ENCODE results near the gene STK10. TPM values are rescaled to one million over a fixed set of nuclear protein-coding genes. Genes with fewer than 3 reads are reported as not detected.

Gene STK10
- total and polyA plus RNA-seq, 2 donors (not counting 1 experiment from before 2014, with no cell fraction given) = 97.9 to 253 TPM

DNA sequence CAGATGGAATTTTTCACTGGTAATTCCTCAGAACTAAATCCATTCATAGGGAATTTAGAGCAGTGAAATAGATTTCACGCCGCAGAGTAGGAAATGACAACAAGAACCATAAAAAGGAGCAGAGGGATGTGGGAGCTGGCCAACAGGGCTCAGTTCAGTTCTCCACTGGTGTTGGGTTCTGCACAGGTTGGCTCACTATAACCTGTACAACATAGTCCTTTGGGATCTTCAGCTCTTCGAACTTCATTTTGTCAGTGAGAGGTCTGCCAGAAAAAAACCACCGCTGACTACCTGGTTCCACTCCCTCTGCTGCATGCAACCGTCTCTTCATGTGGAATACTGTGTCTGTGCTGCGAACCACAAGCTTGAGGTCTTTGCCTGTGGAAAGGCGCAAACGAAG, 23.7 kb upstream of the STK10 start:
- Mint-ChIP-seq H3K27me3 (no peaks in the 10 kb centered on the region), H3K4me1 (peaks cover 2% of the 10 kb centered on the region), H3K4me3 (no peak overlapping the region), H3K9me3 (ENCODE audit: insufficient read depth) (no peaks in the 10 kb centered on the region), H3K27ac (no peak overlapping the region)
- Histone ChIP-seq H3K27ac (ENCODE audit: low read length in 2 of 2) (no peak overlapping the region), H4K20me1 (ENCODE audit: control insufficient read depth, insufficient read depth, low read length, poor library complexity, severe bottlenecking) (no peaks in the 10 kb centered on the region), H3K9ac (ENCODE audit: low read length) (no peak overlapping the region), H3K4me3 (ENCODE audit: control extremely low read depth in 1 of 5, extremely low read depth in 1 of 5, insufficient read depth in 1 of 5, low read depth in 2 of 5, low read length in 4 of 5) (no peak overlapping the region), H2AFZ (ENCODE audit: insufficient read depth, low read depth, low read length, poor library complexity, severe bottlenecking) (no peak overlapping the region), H3K4me1 (ENCODE audit: control insufficient read depth in 2 of 2, insufficient read depth in 2 of 2, low read length in 2 of 2) (no peaks in the 10 kb centered on the region), H3K27me3 (replicated peaks in 1 of 4; ENCODE audit: control extremely low read depth in 1 of 4, control insufficient read depth in 3 of 4, insufficient read depth in 4 of 4, low read length in 3 of 4) (no peaks in the 10 kb centered on the region), H3K4me2 (replicated peaks; ENCODE audit: low read depth, low read length, poor library complexity, severe bottlenecking) (no peak overlapping the region), H3K36me3 (replicated peaks in 1 of 2; ENCODE audit: control extremely low read depth in 1 of 2, control insufficient read depth in 1 of 2, extremely low read depth in 1 of 2, insufficient read depth in 2 of 2, low read length in 1 of 2) (peaks cover 0 to 14% of the 10 kb centered on the region in 2 experiments), H3K79me2 (ENCODE audit: control insufficient read depth, insufficient read depth, low read length) (no peaks in the 10 kb centered on the region), H3K9me3 (ENCODE audit: control extremely low read depth in 1 of 3, control insufficient read depth in 2 of 3, insufficient read depth in 1 of 3, low read length in 2 of 3) (no peaks in the 10 kb centered on the region)
- 99% methylated on average over 8 of the region's 8 CpGs for WGBS (ENCODE audit: insufficient coverage)
- TF ChIP-seq, protein P1, sequence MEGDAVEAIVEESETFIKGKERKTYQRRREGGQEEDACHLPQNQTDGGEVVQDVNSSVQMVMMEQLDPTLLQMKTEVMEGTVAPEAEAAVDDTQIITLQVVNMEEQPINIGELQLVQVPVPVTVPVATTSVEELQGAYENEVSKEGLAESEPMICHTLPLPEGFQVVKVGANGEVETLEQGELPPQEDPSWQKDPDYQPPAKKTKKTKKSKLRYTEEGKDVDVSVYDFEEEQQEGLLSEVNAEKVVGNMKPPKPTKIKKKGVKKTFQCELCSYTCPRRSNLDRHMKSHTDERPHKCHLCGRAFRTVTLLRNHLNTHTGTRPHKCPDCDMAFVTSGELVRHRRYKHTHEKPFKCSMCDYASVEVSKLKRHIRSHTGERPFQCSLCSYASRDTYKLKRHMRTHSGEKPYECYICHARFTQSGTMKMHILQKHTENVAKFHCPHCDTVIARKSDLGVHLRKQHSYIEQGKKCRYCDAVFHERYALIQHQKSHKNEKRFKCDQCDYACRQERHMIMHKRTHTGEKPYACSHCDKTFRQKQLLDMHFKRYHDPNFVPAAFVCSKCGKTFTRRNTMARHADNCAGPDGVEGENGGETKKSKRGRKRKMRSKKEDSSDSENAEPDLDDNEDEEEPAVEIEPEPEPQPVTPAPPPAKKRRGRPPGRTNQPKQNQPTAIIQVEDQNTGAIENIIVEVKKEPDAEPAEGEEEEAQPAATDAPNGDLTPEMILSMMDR (IDR thresholded peaks at IDR 0.05) = no peak
- no peak for TF ChIP-seq EZH2 (IDR thresholded peaks at IDR 0.05; ENCODE audit: borderline replicate concordance, insufficient read depth, low read depth, low read length, poor library complexity, severe bottlenecking)
- POLR2A ChIA-PET = interaction anchor here (0.5 kb wide), 1 partner anchor 14 kb away, joined by 4 read pairs; no protein-coding TSS in a partner anchor
- ATAC-seq (ENCODE audit: low read depth) (no peak), DNase-seq (no peak)
- intact Hi-C loops (cut with micrococcal nuclease) = no loop called here
- CTCF ChIA-PET = interaction anchor here (0.6 to 0.9 kb wide), 2 partner anchors 300 to 1536 kb away, joined by 3 to 6 read pairs; no protein-coding TSS in a partner anchor

DNA sequence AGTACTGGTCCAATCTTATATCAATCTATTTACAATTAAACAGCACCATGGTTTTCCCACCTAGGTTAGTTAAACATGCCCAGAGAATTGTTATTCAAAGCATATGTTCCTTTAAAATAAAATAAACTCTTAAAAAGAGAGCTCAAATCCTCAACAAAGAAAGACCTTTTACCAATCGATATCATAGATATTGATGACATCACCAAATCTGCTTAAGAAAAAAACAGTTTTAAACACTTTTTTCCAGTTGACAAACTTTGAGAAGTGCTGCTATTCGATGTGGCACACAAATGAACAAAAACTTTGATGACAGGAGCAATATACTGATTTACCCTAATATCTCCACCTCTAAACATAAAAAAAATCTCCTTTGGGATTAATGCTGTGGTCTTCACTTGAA, 21.7 kb upstream of the STK10 start:
- Histone ChIP-seq H3K4me3 (ENCODE audit: control extremely low read depth in 1 of 5, extremely low read depth in 1 of 5, insufficient read depth in 1 of 5, low read depth in 2 of 5, low read length in 4 of 5) (no peak overlapping the region), H3K9ac (ENCODE audit: low read length) (no peak overlapping the region), H3K36me3 (replicated peaks in 1 of 2; ENCODE audit: control extremely low read depth in 1 of 2, control insufficient read depth in 1 of 2, extremely low read depth in 1 of 2, insufficient read depth in 2 of 2, low read length in 1 of 2) (peaks cover 0 to 14% of the 10 kb centered on the region in 2 experiments), H3K27me3 (replicated peaks in 1 of 4; ENCODE audit: control extremely low read depth in 1 of 4, control insufficient read depth in 3 of 4, insufficient read depth in 4 of 4, low read length in 3 of 4) (no peaks in the 10 kb centered on the region), H3K9me3 (ENCODE audit: control extremely low read depth in 1 of 3, control insufficient read depth in 2 of 3, insufficient read depth in 1 of 3, low read length in 2 of 3) (no peaks in the 10 kb centered on the region), H4K20me1 (ENCODE audit: control insufficient read depth, insufficient read depth, low read length, poor library complexity, severe bottlenecking) (no peaks in the 10 kb centered on the region), H3K79me2 (ENCODE audit: control insufficient read depth, insufficient read depth, low read length) (no peaks in the 10 kb centered on the region), H2AFZ (ENCODE audit: insufficient read depth, low read depth, low read length, poor library complexity, severe bottlenecking) (no peak overlapping the region), H3K27ac (ENCODE audit: low read length in 2 of 2) (no peak overlapping the region), H3K4me2 (replicated peaks; ENCODE audit: low read depth, low read length, poor library complexity, severe bottlenecking) (no peak overlapping the region), H3K4me1 (ENCODE audit: control insufficient read depth in 2 of 2, insufficient read depth in 2 of 2, low read length in 2 of 2) (no peaks in the 10 kb centered on the region)
- WGBS (ENCODE audit: insufficient coverage) = no CpG with 5 or more reads among the region's 2 CpGs
- H3K27ac Mint-ChIP-seq = no peak overlapping the region
- H3K4me3 Mint-ChIP-seq = no peak overlapping the region
- H3K4me1 Mint-ChIP-seq = peaks cover 2% of the 10 kb centered on the region
- H3K27me3 Mint-ChIP-seq = no peaks in the 10 kb centered on the region
- ATAC-seq (ENCODE audit: low read depth) = no peak
- intact Hi-C loops (cut with micrococcal nuclease) = no loop called here
- no peaks in the 10 kb centered on the region for H3K9me3 Mint-ChIP-seq (ENCODE audit: insufficient read depth)
- CTCF ChIA-PET = interaction anchor here (0.5 to 1.0 kb wide), 2 partner anchors 20 to 82 kb away, joined by 3 read pairs; no protein-coding TSS in a partner anchor
- no peak for DNase-seq
- POLR2A ChIA-PET = no interaction called here
- TF ChIP-seq, protein P1 (IDR thresholded peaks at IDR 0.05) = no peak
- TF ChIP-seq EZH2 (IDR thresholded peaks at IDR 0.05; ENCODE audit: borderline replicate concordance, insufficient read depth, low read depth, low read length, poor library complexity, severe bottlenecking) = no peak
